OCI-LY1 (cell line): ENCODE results near the gene VPS41.

Source experiments
- CTCF ChIP-seq: fragments of 200-600 bp; sonication (generic), shearing (Covaris generic); IDR thresholded peaks from 2 replicates; pipeline ENCODE4 v1.5.1; 2017; ENCODE audit warnings: mild to moderate bottlenecking, antibody characterized with exemption, low read length, moderate library complexity, mixed read lengths
- EZH2 ChIP-seq: fragments of 200-600 bp; sonication (generic), shearing (Covaris generic); IDR thresholded peaks from 2 replicates; pipeline ENCODE4 v1.8.0; 2017; ENCODE audit warnings: borderline replicate concordance, mixed run types, mild to moderate bottlenecking, antibody characterized with exemption, low read length, moderate library complexity, mixed read lengths

- TF ChIP-seq CTCF (no peak), EZH2 (no peak)
Observed at GRCh38 chr7:38675494-38676106, 233.4 kb downstream of the VPS41 start.
